HG02678 (cell line): ENCODE data around the gene ADISSP.

ENCODE experiments used
- ATAC-seq: cut with Tn5 transposase; IDR thresholded peaks from one replicate; pipeline ENCODE4 v1.9.1; 2021; ENCODE audit warnings: mild to moderate bottlenecking, moderate library complexity; ENCODE audit not compliant: unreplicated experiment

The ADISSP gene

GRCh38 chr20:3720626-3721025 is 46.9 kb downstream of the ADISSP start:
- ATAC-seq = no peak

- no peak for ATAC-seq
Measured at GRCh38 chr20:3720068-3720467, 47.5 kb downstream of the ADISSP start.

GRCh38 chr20:3719046-3719445 is 48.5 kb downstream of the ADISSP start:
- ATAC-seq = no peak

GRCh38 chr20:3716195-3716834 is 51.2 kb downstream of the ADISSP start:
- no peak for ATAC-seq

GRCh38 chr20:3714092-3714491 is 53.5 kb downstream of the ADISSP start:
- ATAC-seq = no peak

- ATAC-seq = no peak
Measured at GRCh38 chr20:3712279-3712873, 55.2 kb downstream of the ADISSP start, which contains the start of gene SIGLEC1. TSS of gene SIGLEC1 (minus strand) at chr20:3712600. CDS start at chr20:3707128, 5,472 bp downstream.

GRCh38 chr20:3711484-3711941 is 56.0 kb downstream of the ADISSP start:
- ATAC-seq = no peak

GRCh38 chr20:3710703-3711483 is 56.7 kb downstream of the ADISSP start:
- ATAC-seq = no peak

GRCh38 chr20:3710011-3710466 is 57.5 kb downstream of the ADISSP start:
- ATAC-seq = no peak

- no peak for ATAC-seq
Measured at GRCh38 chr20:3707508-3707899, 60.0 kb downstream of the ADISSP start.

- no peak for ATAC-seq
Measured at GRCh38 chr20:3706774-3707507, 60.6 kb downstream of the ADISSP start.

- no peak for ATAC-seq
Measured at GRCh38 chr20:3705970-3706739, 61.4 kb downstream of the ADISSP start.

- no peak for ATAC-seq
Measured at GRCh38 chr20:3705491-3705969, 62.0 kb downstream of the ADISSP start.

GRCh38 chr20:3704087-3704486 is 63.5 kb downstream of the ADISSP start:
- no peak for ATAC-seq
